SK-N-SH treated with all-trans-retinoic acid at 6 μM for 48 hours (cell line): ENCODE data around the gene CHL1.
A peak's percentile ranks its signal among the peaks of the same experiment; 100 is the strongest.

ENCODE experiments used
- ATAC-seq: fragments of 200-7000 bp; cut with Tn5 transposase; 3 replicates; pipeline ENCODE4 v1.9.1; 2020; ENCODE audit warnings: mild to moderate bottlenecking, moderate library complexity
- ARNTL ChIP-seq: fragments of 450-650 bp; formaldehyde crosslinking; IDR thresholded peaks from 2 replicates; pipeline ENCODE4 v1.5.0; 2020; ENCODE audit warnings: low read depth, mild to moderate bottlenecking, moderate library complexity, borderline replicate concordance
- BACH2 ChIP-seq: fragments of 250-450 bp; sonication (Bioruptor Pico); IDR thresholded peaks from 2 replicates; pipeline ENCODE4 v1.9.0; 2021; ENCODE audit warnings: mild to moderate bottlenecking, borderline replicate concordance
- CSDC2 ChIP-seq: fragments of 250-450 bp; sonication (Bioruptor Pico); IDR thresholded peaks from 2 replicates; pipeline ENCODE4 v1.5.0; 2020; ENCODE audit warnings: mild to moderate bottlenecking, moderate library complexity
- ESRRG ChIP-seq: fragments of 250-450 bp; sonication (Bioruptor Pico); IDR thresholded peaks from 2 replicates; pipeline ENCODE4 v1.6.1; 2021; ENCODE audit warnings: mild to moderate bottlenecking
- ISL1 ChIP-seq: fragments of 250-450 bp; sonication (Bioruptor Pico); IDR thresholded peaks from 2 replicates; pipeline ENCODE4 v2.1.2; 2022; ENCODE audit warnings: mild to moderate bottlenecking, moderate library complexity
- OSR1 ChIP-seq: fragments of 250-450 bp; sonication (Bioruptor Pico); IDR thresholded peaks from 2 replicates; pipeline ENCODE4 v1.8.0; 2022; ENCODE audit warnings: moderate library complexity, mild to moderate bottlenecking, inconsistent platforms
- PPARA ChIP-seq: fragments of 250-450 bp; sonication (Bioruptor Pico); IDR thresholded peaks from 2 replicates; pipeline ENCODE4 v1.5.0; 2020; ENCODE audit warnings: mild to moderate bottlenecking, borderline replicate concordance
- RARB ChIP-seq: fragments of 250-450 bp; sonication (Bioruptor Pico); IDR thresholded peaks from 2 replicates; pipeline ENCODE4 v1.8.0; 2021; ENCODE audit warnings: mild to moderate bottlenecking, moderate library complexity
- SNAI2 ChIP-seq: fragments of 250-450 bp; sonication (Bioruptor Pico); IDR thresholded peaks from 2 replicates; pipeline ENCODE4 v1.5.0; 2020; ENCODE audit warnings: mild to moderate bottlenecking, moderate library complexity
- TCF4 ChIP-seq: fragments of 250-450 bp; sonication (Bioruptor Pico); IDR thresholded peaks from 2 replicates; pipeline ENCODE4 v1.8.0; 2021; ENCODE audit warnings: mild to moderate bottlenecking, moderate library complexity, borderline replicate concordance
- TOX ChIP-seq: fragments of 250-450 bp; sonication (Bioruptor Pico); IDR thresholded peaks from 2 replicates; pipeline ENCODE4 v1.8.0; 2021; ENCODE audit warnings: mild to moderate bottlenecking, moderate library complexity, borderline replicate concordance
- ZC3H10 ChIP-seq: fragments of 250-450 bp; sonication (Bioruptor Pico); IDR thresholded peaks from 2 replicates; pipeline ENCODE4 v1.5.1; 2021; ENCODE audit warnings: mild to moderate bottlenecking, moderate library complexity
- ZFP3 ChIP-seq: fragments of 250-450 bp; sonication (Bioruptor Pico); IDR thresholded peaks from 2 replicates; pipeline ENCODE4 v1.5.0; 2020; ENCODE audit warnings: mild to moderate bottlenecking, moderate library complexity
- ZFP30 ChIP-seq: fragments of 450-650 bp; formaldehyde crosslinking; IDR thresholded peaks from 2 replicates; pipeline ENCODE4 v1.5.0; 2022; ENCODE audit warnings: mild to moderate bottlenecking, moderate library complexity
- ZNF565 ChIP-seq: fragments of 450-650 bp; formaldehyde crosslinking; conservative IDR thresholded peaks from 2 replicates; pipeline ENCODE4 v1.5.0; 2020; ENCODE audit warnings: low read depth, mild to moderate bottlenecking, moderate library complexity
- ZNF70 ChIP-seq: fragments of 450-650 bp; formaldehyde crosslinking; IDR thresholded peaks from 2 replicates; pipeline ENCODE4 v1.5.0; 2020; ENCODE audit warnings: mild to moderate bottlenecking, moderate library complexity
- ZNF8 ChIP-seq: fragments of 450-650 bp; formaldehyde crosslinking; IDR thresholded peaks from 2 replicates; pipeline ENCODE4 v1.5.0; 2020; ENCODE audit warnings: mild to moderate bottlenecking, moderate library complexity
- TF ChIP-seq, protein P1 (sequence below): fragments of 250-450 bp; sonication (Bioruptor Pico); IDR thresholded peaks from 2 replicates; pipeline ENCODE4 v1.8.0; 2020; ENCODE audit warnings: mild to moderate bottlenecking, moderate library complexity, borderline replicate concordance
- TF ChIP-seq, protein P2 (sequence below): fragments of 250-450 bp; sonication (Bioruptor Pico); IDR thresholded peaks from 2 replicates; pipeline ENCODE4 v1.5.0; 2020; ENCODE audit warnings: mild to moderate bottlenecking, moderate library complexity
- TF ChIP-seq, protein P3 (sequence below): fragments of 250-450 bp; sonication (Bioruptor Pico); IDR thresholded peaks from 2 replicates; pipeline ENCODE4 v1.8.0; 2021; ENCODE audit warnings: low read depth, mild to moderate bottlenecking, moderate library complexity, borderline replicate concordance
- TF ChIP-seq, protein P4 (sequence below): fragments of 250-450 bp; sonication (Bioruptor Pico); IDR thresholded peaks from 2 replicates; pipeline ENCODE4 v1.5.1; 2021; ENCODE audit warnings: mild to moderate bottlenecking, moderate library complexity
- TF ChIP-seq, protein P5 (sequence below): fragments of 250-450 bp; sonication (Bioruptor Pico); IDR thresholded peaks from 2 replicates; pipeline ENCODE4 v1.5.1; 2020; ENCODE audit warnings: low read depth, mild to moderate bottlenecking, moderate library complexity

CHL1 gene

GRCh38 chr3:197149-197827, 725 bp downstream of the CHL1 start:
- TF ChIP-seq, protein P1, sequence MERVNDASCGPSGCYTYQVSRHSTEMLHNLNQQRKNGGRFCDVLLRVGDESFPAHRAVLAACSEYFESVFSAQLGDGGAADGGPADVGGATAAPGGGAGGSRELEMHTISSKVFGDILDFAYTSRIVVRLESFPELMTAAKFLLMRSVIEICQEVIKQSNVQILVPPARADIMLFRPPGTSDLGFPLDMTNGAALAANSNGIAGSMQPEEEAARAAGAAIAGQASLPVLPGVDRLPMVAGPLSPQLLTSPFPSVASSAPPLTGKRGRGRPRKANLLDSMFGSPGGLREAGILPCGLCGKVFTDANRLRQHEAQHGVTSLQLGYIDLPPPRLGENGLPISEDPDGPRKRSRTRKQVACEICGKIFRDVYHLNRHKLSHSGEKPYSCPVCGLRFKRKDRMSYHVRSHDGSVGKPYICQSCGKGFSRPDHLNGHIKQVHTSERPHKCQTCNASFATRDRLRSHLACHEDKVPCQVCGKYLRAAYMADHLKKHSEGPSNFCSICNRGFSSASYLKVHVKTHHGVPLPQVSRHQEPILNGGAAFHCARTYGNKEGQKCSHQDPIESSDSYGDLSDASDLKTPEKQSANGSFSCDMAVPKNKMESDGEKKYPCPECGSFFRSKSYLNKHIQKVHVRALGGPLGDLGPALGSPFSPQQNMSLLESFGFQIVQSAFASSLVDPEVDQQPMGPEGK (CRISPR knock-in tag) = no peak
- TF ChIP-seq ISL1 (no peak), BACH2 (CRISPR knock-in tag) (no peak)
- TF ChIP-seq, all 23 proteins: peak for 0
- ATAC-seq = no peak

GRCh38 chr3:197828-198491, 1.4 kb downstream of the CHL1 start:
- ATAC-seq = no peak
- TF ChIP-seq, protein P2, sequence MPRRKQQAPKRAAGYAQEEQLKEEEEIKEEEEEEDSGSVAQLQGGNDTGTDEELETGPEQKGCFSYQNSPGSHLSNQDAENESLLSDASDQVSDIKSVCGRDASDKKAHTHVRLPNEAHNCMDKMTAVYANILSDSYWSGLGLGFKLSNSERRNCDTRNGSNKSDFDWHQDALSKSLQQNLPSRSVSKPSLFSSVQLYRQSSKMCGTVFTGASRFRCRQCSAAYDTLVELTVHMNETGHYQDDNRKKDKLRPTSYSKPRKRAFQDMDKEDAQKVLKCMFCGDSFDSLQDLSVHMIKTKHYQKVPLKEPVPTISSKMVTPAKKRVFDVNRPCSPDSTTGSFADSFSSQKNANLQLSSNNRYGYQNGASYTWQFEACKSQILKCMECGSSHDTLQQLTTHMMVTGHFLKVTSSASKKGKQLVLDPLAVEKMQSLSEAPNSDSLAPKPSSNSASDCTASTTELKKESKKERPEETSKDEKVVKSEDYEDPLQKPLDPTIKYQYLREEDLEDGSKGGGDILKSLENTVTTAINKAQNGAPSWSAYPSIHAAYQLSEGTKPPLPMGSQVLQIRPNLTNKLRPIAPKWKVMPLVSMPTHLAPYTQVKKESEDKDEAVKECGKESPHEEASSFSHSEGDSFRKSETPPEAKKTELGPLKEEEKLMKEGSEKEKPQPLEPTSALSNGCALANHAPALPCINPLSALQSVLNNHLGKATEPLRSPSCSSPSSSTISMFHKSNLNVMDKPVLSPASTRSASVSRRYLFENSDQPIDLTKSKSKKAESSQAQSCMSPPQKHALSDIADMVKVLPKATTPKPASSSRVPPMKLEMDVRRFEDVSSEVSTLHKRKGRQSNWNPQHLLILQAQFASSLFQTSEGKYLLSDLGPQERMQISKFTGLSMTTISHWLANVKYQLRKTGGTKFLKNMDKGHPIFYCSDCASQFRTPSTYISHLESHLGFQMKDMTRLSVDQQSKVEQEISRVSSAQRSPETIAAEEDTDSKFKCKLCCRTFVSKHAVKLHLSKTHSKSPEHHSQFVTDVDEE = 0 out of 2 replicates have a peak, but pooled peaks have one; percentile 35
- no peak for TF ChIP-seq ISL1
- no peak for TF ChIP-seq OSR1 (CRISPR knock-in tag)
- no peak for TF ChIP-seq SNAI2
- TF ChIP-seq ZNF8 (CRISPR knock-in tag) = no peak
- TF ChIP-seq ZNF565 (CRISPR knock-in tag) = no peak
- TF ChIP-seq CSDC2 (CRISPR knock-in tag) = no peak

DNA sequence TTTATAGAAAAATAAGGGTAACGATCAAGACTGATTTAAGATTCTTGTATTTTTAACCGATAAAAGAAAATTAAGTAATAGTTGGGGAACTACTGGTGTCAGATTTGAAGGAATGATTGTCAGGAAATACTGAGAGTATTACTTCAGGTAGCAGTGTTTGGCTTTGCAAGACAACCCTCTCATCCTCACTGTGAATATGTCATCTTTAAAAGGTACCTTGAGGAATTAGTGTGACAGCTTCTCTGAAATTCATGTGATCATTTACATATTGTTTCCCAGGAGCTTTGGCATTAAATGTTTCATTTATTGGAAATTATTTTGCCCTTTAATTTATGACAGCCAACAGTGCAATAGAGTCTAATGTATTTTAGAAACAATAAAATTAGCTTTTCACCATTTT, 3.3 kb downstream of the CHL1 start:
- no peak for ATAC-seq
- TF ChIP-seq, protein P3, sequence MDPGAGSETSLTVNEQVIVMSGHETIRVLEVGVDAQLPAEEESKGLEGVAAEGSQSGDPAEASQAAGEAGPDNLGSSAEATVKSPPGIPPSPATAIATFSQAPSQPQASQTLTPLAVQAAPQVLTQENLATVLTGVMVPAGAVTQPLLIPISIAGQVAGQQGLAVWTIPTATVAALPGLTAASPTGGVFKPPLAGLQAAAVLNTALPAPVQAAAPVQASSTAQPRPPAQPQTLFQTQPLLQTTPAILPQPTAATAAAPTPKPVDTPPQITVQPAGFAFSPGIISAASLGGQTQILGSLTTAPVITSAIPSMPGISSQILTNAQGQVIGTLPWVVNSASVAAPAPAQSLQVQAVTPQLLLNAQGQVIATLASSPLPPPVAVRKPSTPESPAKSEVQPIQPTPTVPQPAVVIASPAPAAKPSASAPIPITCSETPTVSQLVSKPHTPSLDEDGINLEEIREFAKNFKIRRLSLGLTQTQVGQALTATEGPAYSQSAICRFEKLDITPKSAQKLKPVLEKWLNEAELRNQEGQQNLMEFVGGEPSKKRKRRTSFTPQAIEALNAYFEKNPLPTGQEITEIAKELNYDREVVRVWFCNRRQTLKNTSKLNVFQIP (CRISPR knock-in tag) = no peak
- TF ChIP-seq ZNF70 (CRISPR knock-in tag) (no peak), ESRRG (no peak), ZC3H10 (CRISPR knock-in tag) (no peak), SNAI2 (no peak), TCF4 (CRISPR knock-in tag) (no peak), BACH2 (CRISPR knock-in tag) (no peak), ZFP30 (CRISPR knock-in tag) (no peak), ARNTL (CRISPR knock-in tag) (no peak), ZFP3 (CRISPR knock-in tag) (no peak), ZNF8 (CRISPR knock-in tag) (no peak), ISL1 (no peak), PPARA (no peak), RARB (CRISPR knock-in tag) (no peak), TOX (CRISPR knock-in tag) (no peak)
- TF ChIP-seq, protein P1 (CRISPR knock-in tag) = no peak
- TF ChIP-seq, protein P4, sequence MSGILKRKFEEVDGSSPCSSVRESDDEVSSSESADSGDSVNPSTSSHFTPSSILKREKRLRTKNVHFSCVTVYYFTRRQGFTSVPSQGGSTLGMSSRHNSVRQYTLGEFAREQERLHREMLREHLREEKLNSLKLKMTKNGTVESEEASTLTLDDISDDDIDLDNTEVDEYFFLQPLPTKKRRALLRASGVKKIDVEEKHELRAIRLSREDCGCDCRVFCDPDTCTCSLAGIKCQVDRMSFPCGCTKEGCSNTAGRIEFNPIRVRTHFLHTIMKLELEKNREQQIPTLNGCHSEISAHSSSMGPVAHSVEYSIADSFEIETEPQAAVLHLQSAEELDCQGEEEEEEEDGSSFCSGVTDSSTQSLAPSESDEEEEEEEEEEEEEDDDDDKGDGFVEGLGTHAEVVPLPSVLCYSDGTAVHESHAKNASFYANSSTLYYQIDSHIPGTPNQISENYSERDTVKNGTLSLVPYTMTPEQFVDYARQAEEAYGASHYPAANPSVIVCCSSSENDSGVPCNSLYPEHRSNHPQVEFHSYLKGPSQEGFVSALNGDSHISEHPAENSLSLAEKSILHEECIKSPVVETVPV (CRISPR knock-in tag) = no peak
- TF ChIP-seq, protein P5, sequence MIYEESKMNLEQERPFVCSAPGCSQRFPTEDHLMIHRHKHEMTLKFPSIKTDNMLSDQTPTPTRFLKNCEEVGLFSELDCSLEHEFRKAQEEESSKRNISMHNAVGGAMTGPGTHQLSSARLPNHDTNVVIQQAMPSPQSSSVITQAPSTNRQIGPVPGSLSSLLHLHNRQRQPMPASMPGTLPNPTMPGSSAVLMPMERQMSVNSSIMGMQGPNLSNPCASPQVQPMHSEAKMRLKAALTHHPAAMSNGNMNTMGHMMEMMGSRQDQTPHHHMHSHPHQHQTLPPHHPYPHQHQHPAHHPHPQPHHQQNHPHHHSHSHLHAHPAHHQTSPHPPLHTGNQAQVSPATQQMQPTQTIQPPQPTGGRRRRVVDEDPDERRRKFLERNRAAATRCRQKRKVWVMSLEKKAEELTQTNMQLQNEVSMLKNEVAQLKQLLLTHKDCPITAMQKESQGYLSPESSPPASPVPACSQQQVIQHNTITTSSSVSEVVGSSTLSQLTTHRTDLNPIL (CRISPR knock-in tag) = no peak
- TF ChIP-seq, protein P2 = no peak
